Thyroid gland (tissue), 4 donors: ENCODE data around the gene MTHFS.
"Not testable (repeated sequence)": the region's sequence is repeated elsewhere in the genome, so short reads cannot be mapped to it uniquely, and the experiment has no call there.

Experiments used
- POLR2A ChIP-seq, 2 donors: fragments of 450-650 bp; IDR thresholded peaks; one replicate each; pipeline ENCODE4 v1.6.1; 2017; ENCODE audit warnings: antibody characterized with exemption in 2 of 2, mild to moderate bottlenecking in 2 of 2, moderate library complexity in 1 of 2
- TF ChIP-seq, protein P1 (sequence below), 6 experiments: fragments of 200-600 bp in 3 of 6; fragments of 450-650 bp in 3 of 6; sonication (generic) in 3 of 6; IDR thresholded peaks; one replicate each; pipeline ENCODE4 v1.5.1; 2016 to 2019; ENCODE audit warnings: antibody characterized with exemption in 6 of 6, mild to moderate bottlenecking in 2 of 6, inconsistent platforms in 1 of 6, moderate library complexity in 1 of 6

DNA sequence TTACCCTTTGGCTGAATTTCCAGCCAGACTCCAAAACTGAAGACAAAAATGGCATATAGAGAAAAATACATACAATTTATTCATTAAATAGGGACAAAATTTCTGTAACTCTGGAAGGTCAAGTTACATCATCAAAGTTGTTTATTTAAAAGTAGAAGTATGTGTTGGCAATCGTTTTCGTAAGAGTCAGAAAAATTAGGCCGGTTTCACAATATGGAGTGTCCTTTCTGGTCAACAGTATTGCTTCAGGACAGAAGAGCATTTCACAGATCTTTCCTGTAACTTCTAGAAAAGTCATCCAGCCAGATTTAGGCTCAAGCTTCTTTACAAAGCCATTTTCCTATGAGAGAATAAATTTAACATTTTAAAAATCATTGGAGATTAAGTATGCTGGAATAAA lies 2.0 kb upstream of the MTHFS start:
- TF ChIP-seq POLR2A (IDR thresholded peaks at IDR 0.05) = not testable (repeated sequence)
- TF ChIP-seq, protein P1, sequence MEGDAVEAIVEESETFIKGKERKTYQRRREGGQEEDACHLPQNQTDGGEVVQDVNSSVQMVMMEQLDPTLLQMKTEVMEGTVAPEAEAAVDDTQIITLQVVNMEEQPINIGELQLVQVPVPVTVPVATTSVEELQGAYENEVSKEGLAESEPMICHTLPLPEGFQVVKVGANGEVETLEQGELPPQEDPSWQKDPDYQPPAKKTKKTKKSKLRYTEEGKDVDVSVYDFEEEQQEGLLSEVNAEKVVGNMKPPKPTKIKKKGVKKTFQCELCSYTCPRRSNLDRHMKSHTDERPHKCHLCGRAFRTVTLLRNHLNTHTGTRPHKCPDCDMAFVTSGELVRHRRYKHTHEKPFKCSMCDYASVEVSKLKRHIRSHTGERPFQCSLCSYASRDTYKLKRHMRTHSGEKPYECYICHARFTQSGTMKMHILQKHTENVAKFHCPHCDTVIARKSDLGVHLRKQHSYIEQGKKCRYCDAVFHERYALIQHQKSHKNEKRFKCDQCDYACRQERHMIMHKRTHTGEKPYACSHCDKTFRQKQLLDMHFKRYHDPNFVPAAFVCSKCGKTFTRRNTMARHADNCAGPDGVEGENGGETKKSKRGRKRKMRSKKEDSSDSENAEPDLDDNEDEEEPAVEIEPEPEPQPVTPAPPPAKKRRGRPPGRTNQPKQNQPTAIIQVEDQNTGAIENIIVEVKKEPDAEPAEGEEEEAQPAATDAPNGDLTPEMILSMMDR (IDR thresholded peaks at IDR 0.05) = not testable (repeated sequence)
